ENCODE results near the gene PHPT1.

Gene PHPT1

DNA sequence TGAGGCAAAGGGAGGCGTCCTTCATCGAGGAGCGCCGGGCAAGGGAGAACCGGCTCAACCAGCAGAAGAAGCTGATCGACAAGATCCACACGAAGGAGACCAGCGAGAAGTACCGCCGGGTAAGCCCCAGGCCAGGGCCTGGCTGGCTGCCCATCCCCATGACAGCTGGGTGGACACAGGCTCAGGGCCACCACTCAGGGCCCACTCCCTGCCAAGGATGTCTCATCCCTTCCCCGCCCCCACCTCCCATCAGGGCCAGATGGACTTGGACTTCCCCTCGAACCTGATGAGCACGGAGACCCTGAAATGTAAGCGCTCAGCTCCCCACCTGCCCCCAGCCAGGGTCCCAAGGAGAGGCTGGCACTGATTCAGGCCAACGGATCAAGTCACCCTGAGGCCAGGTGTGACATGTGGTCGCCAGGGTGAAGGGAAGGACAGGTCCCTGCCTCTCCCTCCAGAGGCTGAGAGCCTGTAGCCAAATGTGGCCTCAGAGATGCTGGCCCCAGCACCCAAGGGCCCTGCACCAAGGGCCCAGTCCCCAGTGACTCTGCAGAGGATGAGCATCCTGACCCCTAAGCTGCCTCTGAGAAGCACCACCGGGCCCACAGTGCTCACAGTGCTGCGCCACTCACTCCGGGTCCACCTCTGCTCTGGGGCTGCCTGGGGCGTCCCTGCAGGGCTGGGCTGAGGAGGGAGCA is 44.6 kb upstream of the PHPT1 start:
- TF ChIP-seq, protein P1, sequence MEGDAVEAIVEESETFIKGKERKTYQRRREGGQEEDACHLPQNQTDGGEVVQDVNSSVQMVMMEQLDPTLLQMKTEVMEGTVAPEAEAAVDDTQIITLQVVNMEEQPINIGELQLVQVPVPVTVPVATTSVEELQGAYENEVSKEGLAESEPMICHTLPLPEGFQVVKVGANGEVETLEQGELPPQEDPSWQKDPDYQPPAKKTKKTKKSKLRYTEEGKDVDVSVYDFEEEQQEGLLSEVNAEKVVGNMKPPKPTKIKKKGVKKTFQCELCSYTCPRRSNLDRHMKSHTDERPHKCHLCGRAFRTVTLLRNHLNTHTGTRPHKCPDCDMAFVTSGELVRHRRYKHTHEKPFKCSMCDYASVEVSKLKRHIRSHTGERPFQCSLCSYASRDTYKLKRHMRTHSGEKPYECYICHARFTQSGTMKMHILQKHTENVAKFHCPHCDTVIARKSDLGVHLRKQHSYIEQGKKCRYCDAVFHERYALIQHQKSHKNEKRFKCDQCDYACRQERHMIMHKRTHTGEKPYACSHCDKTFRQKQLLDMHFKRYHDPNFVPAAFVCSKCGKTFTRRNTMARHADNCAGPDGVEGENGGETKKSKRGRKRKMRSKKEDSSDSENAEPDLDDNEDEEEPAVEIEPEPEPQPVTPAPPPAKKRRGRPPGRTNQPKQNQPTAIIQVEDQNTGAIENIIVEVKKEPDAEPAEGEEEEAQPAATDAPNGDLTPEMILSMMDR (IDR thresholded peaks at IDR 0.05), result no peak
- peaks cover 0 to 39% of the 10 kb centered on the region in 2 donors for H3K27me3 ChIP-seq
- H3K36me3 ChIP-seq, result peaks cover 0 to under 1% (median 0%) of the 10 kb centered on the region in 3 donors
- no peak for DNase-seq
- H3K9me3 ChIP-seq, result no peaks in the 10 kb centered on the region
- peaks cover 0 to 59% (median 34%) of the 10 kb centered on the region in 4 donors for H3K4me1 ChIP-seq
- intact Hi-C loops (cut with DNase I; ENCODE audit: low total_unique reads), result loop anchor here (5.0 kb wide), 1 partner anchor 38 kb away; the partner anchor contains the start of gene AJM1
- no peak overlapping the region for H3K27ac ChIP-seq
- no peak overlapping the region for H3K4me3 ChIP-seq

- intact Hi-C loops (cut with DNase I; ENCODE audit: low total_unique reads), result loop anchor here (5.0 kb wide), 1 partner anchor 37 kb away; the partner anchor contains the start of gene AJM1
- peaks cover 0 to 59% (median 31%) of the 10 kb centered on the region in 4 donors for H3K4me1 ChIP-seq
- peaks cover 0 to 6% (median 0%) of the 10 kb centered on the region in 3 donors for H3K36me3 ChIP-seq
- TF ChIP-seq, protein P1 (IDR thresholded peaks at IDR 0.05), result no peak
- DNase-seq, result no peak
- H3K4me3 ChIP-seq, result no peak overlapping the region
- H3K27ac ChIP-seq, result no peak overlapping the region
- H3K27me3 ChIP-seq, result peaks cover 0 to 32% of the 10 kb centered on the region in 2 donors
- H3K9me3 ChIP-seq, result no peaks in the 10 kb centered on the region
Observed at GRCh38 chr9:136805207-136805740, 43.9 kb upstream of the PHPT1 start.

DNA sequence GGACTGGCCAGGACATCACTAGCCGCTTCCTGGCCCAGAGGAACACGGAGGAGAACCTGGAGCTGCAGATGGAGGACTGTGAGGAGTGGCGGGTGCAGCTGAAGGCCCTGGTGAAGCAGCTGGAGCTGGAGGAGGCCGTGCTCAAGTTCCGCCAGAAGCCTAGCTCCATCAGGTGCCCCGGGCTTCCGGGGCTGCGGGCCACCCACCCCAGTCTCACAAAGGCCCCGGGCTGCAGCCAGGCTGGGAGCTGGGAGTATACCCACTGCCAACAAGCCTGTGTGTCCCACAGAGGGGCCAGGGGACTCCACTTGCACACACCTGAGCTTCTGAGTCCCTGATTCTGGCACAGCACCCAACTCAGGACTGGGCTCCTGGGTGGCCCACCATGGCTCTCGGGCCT is 43.1 kb upstream of the PHPT1 start:
- H3K4me3 ChIP-seq, result no peak overlapping the region
- DNase-seq, result no peak
- peaks cover 0 to 6% (median 0%) of the 10 kb centered on the region in 3 donors for H3K36me3 ChIP-seq
- H3K4me1 ChIP-seq, result peaks cover 0 to 57% (median 28%) of the 10 kb centered on the region in 4 donors
- TF ChIP-seq, protein P1 (IDR thresholded peaks at IDR 0.05), result no peak
- peaks cover 0 to 24% of the 10 kb centered on the region in 2 donors for H3K27me3 ChIP-seq
- intact Hi-C loops (cut with DNase I; ENCODE audit: low total_unique reads), result loop anchor here (5.0 kb wide), 1 partner anchor 36 kb away; the partner anchor contains the start of gene AJM1
- H3K9me3 ChIP-seq, result no peaks in the 10 kb centered on the region
- H3K27ac ChIP-seq, result no peak overlapping the region

DNA sequence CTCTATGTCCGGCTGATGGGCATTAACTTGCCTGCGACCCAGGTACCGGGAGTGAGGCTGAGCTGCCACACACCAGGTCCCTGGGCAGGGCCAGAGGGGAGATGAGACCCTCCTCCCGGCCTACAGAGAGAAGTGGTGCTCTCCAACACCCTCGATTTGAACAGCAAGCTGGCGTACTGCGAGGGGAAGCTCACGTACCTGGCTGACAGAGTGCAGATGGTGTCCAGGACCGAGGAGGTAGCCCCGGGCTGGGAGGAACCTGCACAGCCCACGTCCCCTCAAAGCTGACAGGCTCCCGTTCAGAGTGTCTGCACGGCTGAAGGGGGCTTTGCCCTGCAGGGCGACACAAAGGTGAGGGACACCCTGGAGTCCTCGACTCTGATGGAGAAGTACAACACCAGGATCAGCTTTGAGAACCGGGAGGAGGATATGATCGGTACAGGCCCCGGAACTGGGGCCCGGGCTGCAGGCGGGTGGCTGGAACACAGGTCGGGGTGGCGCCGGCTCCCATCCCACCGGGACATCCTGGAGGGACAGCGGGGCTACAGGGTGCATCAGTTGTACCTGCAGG is 42.5 kb upstream of the PHPT1 start:
- Histone ChIP-seq H3K9me3 (no peaks in the 10 kb centered on the region), H3K27ac (peak overlapping the region; percentile 83 to 93), H3K27me3 (peaks cover 0 to 18% of the 10 kb centered on the region in 2 donors), H3K4me1 (peaks cover 0 to 52% (median 26%) of the 10 kb centered on the region in 4 donors), H3K36me3 (peaks cover 0 to 9% (median 0%) of the 10 kb centered on the region in 3 donors), H3K4me3 (peak overlapping the region; percentile 94 to 99)
- no peak for DNase-seq
- TF ChIP-seq, protein P1 (IDR thresholded peaks at IDR 0.05), result no peak
- intact Hi-C loops (cut with DNase I; ENCODE audit: low total_unique reads), result loop anchor here (5.0 kb wide), 1 partner anchor 36 kb away; the partner anchor contains the start of gene AJM1

DNA sequence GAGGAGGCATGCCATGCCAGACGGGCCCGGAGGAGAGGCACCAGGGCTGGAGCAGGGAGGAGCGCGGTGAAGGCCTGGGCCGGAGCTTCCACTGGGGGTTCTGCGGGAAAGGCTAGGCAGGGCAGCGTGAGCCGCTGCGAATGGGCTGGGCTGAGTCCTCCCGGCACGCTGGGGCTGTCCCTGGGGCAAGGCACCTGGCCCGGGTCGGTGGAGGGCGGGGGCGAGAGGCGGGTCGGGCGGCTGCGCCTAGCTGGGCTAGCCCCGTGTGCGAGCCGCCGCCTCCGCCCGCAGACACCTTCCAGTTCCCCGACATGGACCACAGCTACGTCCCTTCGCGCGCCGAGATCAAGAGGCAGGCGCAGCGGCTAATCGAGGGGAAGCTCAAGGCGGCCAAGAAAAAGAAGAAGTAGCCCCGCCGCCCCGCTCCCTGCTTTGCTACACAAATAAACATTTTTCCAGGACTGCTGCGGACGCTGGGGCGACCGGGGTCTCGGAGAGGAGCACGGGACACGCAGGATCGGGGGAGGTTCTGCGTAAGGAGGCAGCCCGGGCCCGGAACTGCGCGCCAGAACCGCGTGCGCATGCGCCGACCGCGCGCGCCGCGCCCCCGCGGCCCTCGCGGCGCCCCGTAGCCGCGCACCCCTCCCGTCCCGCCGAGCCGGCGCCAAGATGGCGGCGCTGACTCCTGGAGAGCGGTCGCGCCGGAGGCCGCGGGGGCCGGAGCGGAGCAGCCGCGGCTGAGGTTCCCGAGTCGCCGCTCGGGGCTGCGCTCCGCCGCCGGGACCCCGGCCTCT is 41.7 kb upstream of the PHPT1 start, which contains the start of gene RABL6:
Gene RABL6, plus strand, starts transcription at position 668 of the 794 bp plus-strand sequence. CDS start 249 bp downstream, outside the sequence.
- peaks cover 0 to 10% of the 10 kb centered on the region in 2 donors for H3K27me3 ChIP-seq
- DNase-seq, result peak; percentile 57 to 86
- peaks cover 0 to 16% (median 0%) of the 10 kb centered on the region in 3 donors for H3K36me3 ChIP-seq
- peak within 1 kb of the TSS; percentile 83 to 93 for H3K27ac ChIP-seq
- TF ChIP-seq, protein P1 (IDR thresholded peaks at IDR 0.05), result peak in 1 of 2 experiments; percentile 31
- peak within 1 kb of the TSS; percentile 94 to 99 for H3K4me3 ChIP-seq
- intact Hi-C loops (cut with DNase I; ENCODE audit: low total_unique reads), result loop anchor here (5.0 kb wide), 1 partner anchor 35 kb away; the partner anchor contains the start of gene AJM1
- H3K9me3 ChIP-seq, result no peaks in the 10 kb centered on the region
- H3K4me1 ChIP-seq, result peaks cover 0 to 52% (median 26%) of the 10 kb centered on the region in 4 donors
